ENCODE results near the gene ACSF3. TPM values are rescaled to one million over a fixed set of nuclear protein-coding genes. Genes with fewer than 3 reads are reported as not detected.
"Not testable (repeated sequence)": the region's sequence is repeated elsewhere in the genome, so short reads cannot be mapped to it uniquely, and the experiment has no call there.

The ACSF3 gene
- total and polyA plus RNA-seq, 2 of the 4 experiments (the other 2 are of a cell fraction), result 9.5 to 14.2 TPM

DNA sequence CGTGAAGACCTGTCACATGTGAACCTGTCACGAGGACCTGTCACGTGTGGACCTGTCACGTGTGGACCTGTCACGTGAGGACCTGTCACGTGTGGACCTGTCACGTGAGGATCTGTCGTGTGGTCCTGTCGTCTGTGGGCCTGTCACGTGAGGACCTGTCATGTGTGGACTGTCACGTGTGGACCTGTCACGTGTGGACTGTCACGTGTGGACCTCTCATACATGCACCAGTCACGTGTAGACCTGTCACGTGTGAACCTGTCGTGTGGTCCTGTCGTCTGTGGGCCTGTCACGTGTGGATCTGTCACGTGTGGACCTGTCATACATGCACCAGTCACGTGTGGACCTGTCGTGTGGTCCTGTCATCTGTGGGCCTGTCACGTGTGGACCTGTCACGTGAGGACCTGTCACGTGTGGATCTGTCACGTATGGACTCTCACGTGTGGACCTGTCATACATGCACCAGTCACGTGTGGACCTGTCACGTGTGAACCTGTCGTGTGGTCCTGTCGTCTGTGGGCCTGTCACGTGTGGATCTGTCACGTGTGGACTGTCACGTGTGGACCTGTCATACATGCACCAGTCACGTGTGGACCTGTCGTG is 19.5 kb upstream of the ACSF3 start:
- H2BK20ac ChIP-seq (ENCODE audit: low read depth, low read length); intact Hi-C loops (cut with micrococcal nuclease); H4K91ac ChIP-seq (ENCODE audit: insufficient read depth, low read depth, low read length); H4K8ac ChIP-seq (ENCODE audit: low read depth in 2 of 2, low read length in 2 of 2); H3K4ac ChIP-seq (ENCODE audit: low read depth, low read length); H3K14ac ChIP-seq (replicated peaks; ENCODE audit: low read depth, low read length); H3K79me1 ChIP-seq (ENCODE audit: low read depth in 1 of 2, low read length in 2 of 2); H3K4me2 ChIP-seq (ENCODE audit: low read depth, low read length); H2BK5ac ChIP-seq (ENCODE audit: low read depth, low read length, poor library complexity, severe bottlenecking); BruUV-seq (replicated peaks); H2BK120ac ChIP-seq (ENCODE audit: low read depth, low read length); dilution Hi-C loops (cut with HindIII; ENCODE audit: low sequenced_read_pairs, unreplicated experiment); H3K56ac ChIP-seq (ENCODE audit: extremely low read depth, insufficient read depth, low read length); H3K9me3 ChIP-seq (ENCODE audit: control insufficient read depth, insufficient read depth, low read length); H3K18ac ChIP-seq (ENCODE audit: low read depth, low read length); ATAC-seq (ENCODE audit: low read depth); H3K23ac ChIP-seq (ENCODE audit: low read depth, low read length); H2BK15ac ChIP-seq (ENCODE audit: low read depth, low read length); H3K27ac ChIP-seq (ENCODE audit: insufficient read depth, low read length); DNase-seq; H4K20me1 ChIP-seq (ENCODE audit: insufficient read depth, low read length); POLR2A ChIA-PET (ENCODE audit: unreplicated experiment); H3K9ac ChIP-seq (ENCODE audit: low read depth, low read length); in situ Hi-C loops (cut with MboI; ENCODE audit: low sequenced_read_pairs); H3K4me3 ChIP-seq (ENCODE audit: insufficient read depth, low read depth, low read length); H2AFZ ChIP-seq (replicated peaks; ENCODE audit: low read length, poor library complexity); H3K36me3 ChIP-seq (ENCODE audit: control insufficient read depth, insufficient read depth, low read length); H4K5ac ChIP-seq (ENCODE audit: low read depth, low read length); H3K27me3 ChIP-seq (ENCODE audit: control insufficient read depth, insufficient read depth, low read length); H3K4me1 ChIP-seq (ENCODE audit: control insufficient read depth, insufficient read depth, low read length); CTCF ChIA-PET; H2AK9ac ChIP-seq (replicated peaks; ENCODE audit: low read depth, low read length, poor library complexity); H2AK5ac ChIP-seq (ENCODE audit: low read depth, low read length); H3K9me1 ChIP-seq (ENCODE audit: insufficient read depth, low read length): not testable (repeated sequence)
- 90% methylated on average over 31 of the region's 35 CpGs; no CpG with 5 or more reads in 1 of the 2 experiments for WGBS, 2 experiments (ENCODE audit: extremely low coverage in 2 of 2, insufficient read length in 1 of 2)
